Measurements from ENCODE around the gene PITPNC1.

PITPNC1 gene

DNA sequence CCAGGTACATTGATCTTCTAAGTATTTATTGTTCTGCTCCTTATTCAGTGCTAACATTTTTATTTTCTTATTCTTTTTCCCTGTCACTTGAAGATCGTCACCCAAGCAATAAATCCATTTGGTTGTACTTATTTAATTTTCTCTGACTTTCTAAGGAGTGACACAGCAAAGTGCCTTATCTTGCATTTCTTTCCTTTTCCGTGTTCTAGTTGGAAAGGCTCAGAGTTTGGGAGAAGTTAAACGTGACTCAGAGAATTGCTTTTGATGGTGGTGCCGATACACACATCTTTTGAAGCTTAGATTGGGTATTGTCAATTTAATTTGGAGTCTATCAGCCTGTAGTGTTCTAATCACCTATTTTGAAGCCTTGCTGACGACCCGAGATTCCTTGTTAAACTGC, 72.0 kb downstream of the PITPNC1 start:
- TF ChIP-seq, protein P1, sequence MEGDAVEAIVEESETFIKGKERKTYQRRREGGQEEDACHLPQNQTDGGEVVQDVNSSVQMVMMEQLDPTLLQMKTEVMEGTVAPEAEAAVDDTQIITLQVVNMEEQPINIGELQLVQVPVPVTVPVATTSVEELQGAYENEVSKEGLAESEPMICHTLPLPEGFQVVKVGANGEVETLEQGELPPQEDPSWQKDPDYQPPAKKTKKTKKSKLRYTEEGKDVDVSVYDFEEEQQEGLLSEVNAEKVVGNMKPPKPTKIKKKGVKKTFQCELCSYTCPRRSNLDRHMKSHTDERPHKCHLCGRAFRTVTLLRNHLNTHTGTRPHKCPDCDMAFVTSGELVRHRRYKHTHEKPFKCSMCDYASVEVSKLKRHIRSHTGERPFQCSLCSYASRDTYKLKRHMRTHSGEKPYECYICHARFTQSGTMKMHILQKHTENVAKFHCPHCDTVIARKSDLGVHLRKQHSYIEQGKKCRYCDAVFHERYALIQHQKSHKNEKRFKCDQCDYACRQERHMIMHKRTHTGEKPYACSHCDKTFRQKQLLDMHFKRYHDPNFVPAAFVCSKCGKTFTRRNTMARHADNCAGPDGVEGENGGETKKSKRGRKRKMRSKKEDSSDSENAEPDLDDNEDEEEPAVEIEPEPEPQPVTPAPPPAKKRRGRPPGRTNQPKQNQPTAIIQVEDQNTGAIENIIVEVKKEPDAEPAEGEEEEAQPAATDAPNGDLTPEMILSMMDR (IDR thresholded peaks at IDR 0.05; ENCODE audit: low read length, missing control alignments), result no peak
- no peak overlapping the region for H3K4me3 ChIP-seq (replicated peaks; ENCODE audit: low read depth, low read length)
- peak; percentile 62 for DNase-seq (ENCODE audit: low read depth)

DNA sequence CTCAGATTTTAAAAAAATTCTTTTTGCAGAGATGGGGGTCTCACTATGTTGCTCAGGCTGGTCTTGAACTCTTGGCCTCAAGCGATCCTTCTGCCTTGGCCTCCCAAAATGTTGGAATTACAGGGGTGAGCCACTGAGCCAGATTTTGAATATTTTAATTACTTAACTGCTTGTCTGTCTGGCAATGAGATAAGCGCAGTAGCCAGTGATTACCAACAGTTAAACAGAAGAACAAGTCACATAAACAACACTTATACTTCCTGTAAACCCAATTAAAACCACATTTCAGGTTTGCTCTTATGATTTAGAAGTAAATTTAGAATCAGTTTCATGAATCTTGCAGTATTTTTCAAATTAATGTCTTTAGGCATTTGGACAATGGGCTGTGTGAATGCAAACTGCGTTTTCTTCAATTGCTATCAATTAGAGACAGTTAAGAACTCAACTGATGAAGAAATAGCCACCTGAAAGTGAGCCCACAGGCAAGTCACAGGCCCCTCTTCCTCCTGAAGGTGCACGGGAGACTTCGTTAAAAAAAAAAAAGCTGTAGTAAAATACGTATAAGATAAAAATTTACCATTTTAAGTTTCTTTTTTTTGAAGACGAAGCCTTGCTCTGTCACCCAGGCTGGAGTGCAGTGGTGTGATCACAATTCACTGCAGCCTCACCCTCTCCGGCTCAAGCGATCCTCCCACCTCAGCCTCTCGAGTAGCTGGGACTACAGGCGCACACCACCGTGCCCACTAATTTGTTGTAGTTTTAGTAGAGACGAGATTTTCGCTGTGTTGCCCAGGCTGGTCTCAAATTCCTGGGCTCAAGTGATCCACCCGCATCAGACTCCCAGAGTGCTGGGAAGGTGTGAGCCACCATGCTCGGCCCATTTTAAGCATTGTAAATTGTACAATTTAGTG, 73.0 kb downstream of the PITPNC1 start:
- no peak for DNase-seq (ENCODE audit: low read depth)
- TF ChIP-seq, protein P1 (IDR thresholded peaks at IDR 0.05; ENCODE audit: low read length, missing control alignments), result no peak
- no peak overlapping the region for H3K4me3 ChIP-seq (replicated peaks; ENCODE audit: low read depth, low read length)

DNA sequence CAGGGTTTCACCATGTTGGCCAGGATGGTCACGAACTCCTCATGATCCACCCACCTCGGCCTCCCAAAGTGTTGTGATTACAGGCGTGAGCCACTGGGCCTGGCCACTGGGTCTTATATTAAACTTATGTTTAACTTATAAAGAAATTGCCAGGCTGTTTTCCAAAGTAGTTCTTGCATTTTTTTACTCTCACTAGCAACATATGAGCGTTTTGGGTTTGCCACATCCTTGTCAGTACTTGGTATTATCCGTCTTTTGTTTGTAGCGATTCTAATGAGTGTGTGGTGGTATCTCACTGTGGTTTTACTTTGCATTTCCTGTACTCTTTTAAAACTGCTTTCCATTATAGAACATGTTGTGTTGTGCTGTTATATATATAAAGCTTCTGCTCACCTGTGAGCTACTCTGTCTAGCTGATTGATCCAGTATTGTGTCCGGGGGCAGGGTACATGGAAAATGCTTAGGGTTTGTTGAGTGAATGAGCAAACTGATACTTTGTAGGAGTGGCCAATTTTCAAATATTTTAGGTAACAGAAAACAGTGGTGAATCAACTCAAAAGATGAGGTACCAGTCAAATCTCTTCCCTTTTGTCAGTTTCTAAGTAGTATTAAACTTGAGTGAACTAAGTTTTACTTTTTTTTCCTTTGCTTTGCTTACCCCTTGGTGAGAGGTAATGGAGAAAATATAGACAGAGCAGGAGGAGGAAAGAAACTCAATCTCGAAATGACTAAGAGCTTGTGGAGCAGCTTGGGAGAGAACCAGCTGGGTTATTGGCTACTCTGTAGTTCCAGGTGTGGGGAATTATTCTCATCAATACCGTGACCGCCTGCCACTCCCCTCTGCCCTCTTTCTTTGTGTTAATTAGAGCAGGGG, 75.8 kb downstream of the PITPNC1 start:
- no peak overlapping the region for H3K4me3 ChIP-seq (replicated peaks; ENCODE audit: low read depth, low read length)
- TF ChIP-seq, protein P1 (IDR thresholded peaks at IDR 0.05; ENCODE audit: low read length, missing control alignments), result no peak
- DNase-seq (ENCODE audit: low read depth), result no peak

DNA sequence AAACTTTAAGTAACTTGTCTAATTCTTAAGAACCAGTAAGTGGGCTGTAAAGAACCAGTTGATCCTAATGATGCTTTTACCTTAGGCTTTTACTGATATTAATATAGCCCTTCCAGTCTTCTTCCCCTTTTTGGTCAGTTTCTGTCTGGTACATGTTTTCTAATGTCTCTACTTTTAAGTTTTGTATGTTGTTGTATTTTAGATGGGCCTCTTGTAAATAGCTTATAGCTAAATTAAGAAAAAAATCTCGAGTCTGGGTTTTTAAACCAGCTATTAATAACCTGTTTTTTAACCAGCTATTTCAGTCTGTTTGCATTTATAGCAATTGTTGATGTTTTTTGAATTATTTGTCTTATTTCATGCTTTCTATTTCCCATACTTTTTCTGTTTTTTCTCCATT, 79.0 kb downstream of the PITPNC1 start:
- TF ChIP-seq, protein P1 (IDR thresholded peaks at IDR 0.05; ENCODE audit: low read length, missing control alignments), result no peak
- H3K4me3 ChIP-seq (replicated peaks; ENCODE audit: low read depth, low read length), result no peak overlapping the region
- DNase-seq (ENCODE audit: low read depth), result no peak

DNA sequence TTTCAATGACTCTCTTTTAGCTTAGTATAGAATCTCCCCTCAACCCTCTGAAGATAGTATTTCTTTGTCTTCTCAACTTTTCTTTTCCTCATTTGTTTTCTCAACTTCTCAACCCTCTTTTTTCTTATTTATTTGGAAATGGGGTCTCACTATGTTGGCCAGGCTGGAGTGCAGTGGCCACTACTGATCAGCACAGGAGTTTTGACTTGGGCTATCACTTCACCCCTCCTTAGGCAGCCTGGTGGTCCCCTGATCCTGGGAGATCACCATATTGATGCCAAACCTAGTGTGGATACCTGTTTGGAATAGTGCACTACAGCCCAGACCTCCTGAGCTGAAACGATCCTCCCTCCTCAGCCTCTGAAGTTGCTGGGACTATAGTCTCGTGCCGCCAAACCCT, 79.8 kb downstream of the PITPNC1 start:
- no peak for DNase-seq (ENCODE audit: low read depth)
- TF ChIP-seq, protein P1 (IDR thresholded peaks at IDR 0.05; ENCODE audit: low read length, missing control alignments), result no peak
- no peak overlapping the region for H3K4me3 ChIP-seq (replicated peaks; ENCODE audit: low read depth, low read length)

DNA sequence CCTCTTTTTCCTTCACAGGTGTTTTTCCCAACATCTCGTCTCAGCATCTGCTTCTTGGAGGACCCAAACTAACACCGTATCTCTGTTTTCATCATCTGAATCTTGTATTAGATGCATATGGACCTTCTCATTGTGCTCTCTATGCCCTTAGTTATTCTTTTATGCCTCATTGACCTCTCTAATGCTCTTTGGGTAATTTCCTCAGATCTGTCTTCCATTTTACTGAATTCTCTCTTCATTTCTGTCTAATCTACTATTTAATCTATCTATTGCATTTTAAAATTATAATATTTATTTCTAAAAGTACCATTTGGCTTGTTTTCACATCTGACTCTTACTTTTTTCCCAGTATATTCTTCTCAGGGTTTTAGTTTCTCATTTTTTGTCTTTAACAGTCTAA, 81.1 kb downstream of the PITPNC1 start:
- no peak overlapping the region for H3K4me3 ChIP-seq (replicated peaks; ENCODE audit: low read depth, low read length)
- TF ChIP-seq, protein P1 (IDR thresholded peaks at IDR 0.05; ENCODE audit: low read length, missing control alignments), result no peak
- DNase-seq (ENCODE audit: low read depth), result no peak
